Tracheal epithelial cell (primary cell): Measurements from ENCODE around the gene CRYGA. TPM values are rescaled to one million over a fixed set of nuclear protein-coding genes. Genes with fewer than 3 reads are reported as not detected.

Experiments
- total RNA-seq: library from RNA; depleted of rRNA; stranded (reverse); fragments of >200 nt; gene quantifications from 2 replicates; pipeline ENCODE4 v1.2.1, GENCODE V29; 2014

The CRYGA gene
- total RNA-seq = not detected in 2 replicates

GRCh38 chr2:208163489-208163888 lies at the start of gene CRYGA:
TSS of gene CRYGA (minus strand) at chr2:208163589. CDS start at chr2:208163556, 33 bp downstream.

GRCh38 chr2:208189810-208190503 lies 26.6 kb upstream of the CRYGA start, which contains the start of gene C2orf80:
TSS of gene C2orf80 (minus strand) at chr2:208190030. CDS start at chr2:208186986, 3,044 bp downstream.

GRCh38 chr2:208146006-208146405 lies 17.4 kb downstream of the CRYGA start, which contains the start of gene CRYGB:
TSS of gene CRYGB (minus strand) at chr2:208146158. CDS start at chr2:208146120, 38 bp downstream.

GRCh38 chr2:208129744-208130711 lies 33.4 kb downstream of the CRYGA start, which contains the start of gene CRYGC:
TSS of gene CRYGC (minus strand) at chr2:208129828. CDS start at chr2:208129792, 36 bp downstream.

GRCh38 chr2:208124013-208124715 lies 39.2 kb downstream of the CRYGA start, which contains the start of gene CRYGD:
TSS of gene CRYGD (minus strand) at chr2:208124524. CDS start at chr2:208124473, 51 bp downstream.

Other genes starting within 250 kb of the CRYGA start
- gene PLEKHM3, start 138.1 kb downstream of the CRYGA start, total RNA-seq = 13.4 and 16.9 TPM in 2 replicates
- gene CRYGD, start 39.1 kb downstream of the CRYGA start, total RNA-seq = not detected in 2 replicates
- gene CRYGC, start 33.8 kb downstream of the CRYGA start, total RNA-seq = not detected in 2 replicates
- gene CRYGB, start 17.4 kb downstream of the CRYGA start, total RNA-seq = not detected in 2 replicates
- not detected in 2 replicates for gene C2orf80, start 26.4 kb upstream of the CRYGA start, total RNA-seq
- 153 and 330 TPM in 2 replicates for gene IDH1, start 91.5 kb upstream of the CRYGA start, total RNA-seq
- gene PIKFYVE, start 102.7 kb upstream of the CRYGA start, total RNA-seq = 20.2 and 20.7 TPM in 2 replicates
- gene PTH2R, start 243.2 kb upstream of the CRYGA start, total RNA-seq = under 0.01 and 0.48 TPM in 2 replicates